HCT116 (cell line): ENCODE measurements around the gene SP100.

Source experiments
- EZH2 ChIP-seq: fragments of 200-600 bp; sonication (generic); IDR thresholded peaks from 2 replicates; pipeline ENCODE4 v1.6.1; 2017; ENCODE audit warnings: antibody characterized with exemption, mixed run types
- JUND ChIP-seq: IDR thresholded peaks from 2 replicates; pipeline ENCODE4 v1.6.1; 2012
- POLR2A ChIP-seq: IDR thresholded peaks from 2 replicates; pipeline ENCODE4 v1.7.0; 2011; ENCODE audit warnings: borderline replicate concordance; ENCODE audit not compliant: insufficient read depth, insufficient read length; ENCODE audit errors: extremely low read depth
- POLR2AphosphoS5 ChIP-seq: IDR thresholded peaks from 2 replicates; pipeline ENCODE4 v1.6.1; 2011; ENCODE audit warnings: mild to moderate bottlenecking, low read depth, low read length, moderate library complexity
- RAD21 ChIP-seq: IDR thresholded peaks from 2 replicates; pipeline ENCODE4 v1.6.1; 2012; ENCODE audit warnings: low read depth, mild to moderate bottlenecking
- SP1 ChIP-seq: IDR thresholded peaks from 2 replicates; pipeline ENCODE4 v1.6.1; 2012; ENCODE audit warnings: low read depth
- YY1 ChIP-seq: IDR thresholded peaks from 2 replicates; pipeline ENCODE4 v1.6.1; 2011; ENCODE audit warnings: low read length, low read depth, moderate library complexity, mild to moderate bottlenecking; ENCODE audit not compliant: insufficient replicate concordance; ENCODE audit errors: extremely low read depth
- TF ChIP-seq, protein P1 (sequence below), 3 experiments: fragments of 200-600 bp in 1 of 3; sonication (generic) in 1 of 3; IDR thresholded peaks in 2 of 3; conservative IDR thresholded peaks in 1 of 3; 2 replicates each; pipeline ENCODE4 v1.5.1; 2012 to 2017; ENCODE audit warnings: low read depth in 2 of 3, low read length in 2 of 3, antibody characterized with exemption in 1 of 3, borderline replicate concordance in 1 of 3, control low read depth in 1 of 3, mild to moderate bottlenecking in 1 of 3, mixed read lengths in 1 of 3, mixed run types in 1 of 3, moderate library complexity in 1 of 3; ENCODE audit not compliant: insufficient read depth in 1 of 3
- TF ChIP-seq, protein P2 (sequence below): IDR thresholded peaks from 2 replicates; pipeline ENCODE4 v1.6.1; 2012
- TF ChIP-seq, protein P3 (sequence below): IDR thresholded peaks from 2 replicates; pipeline ENCODE4 v1.6.1; 2012; ENCODE audit warnings: low read depth
- TF ChIP-seq, protein P4 (sequence below): IDR thresholded peaks from 2 replicates; pipeline ENCODE4 v1.6.1; 2012

DNA sequence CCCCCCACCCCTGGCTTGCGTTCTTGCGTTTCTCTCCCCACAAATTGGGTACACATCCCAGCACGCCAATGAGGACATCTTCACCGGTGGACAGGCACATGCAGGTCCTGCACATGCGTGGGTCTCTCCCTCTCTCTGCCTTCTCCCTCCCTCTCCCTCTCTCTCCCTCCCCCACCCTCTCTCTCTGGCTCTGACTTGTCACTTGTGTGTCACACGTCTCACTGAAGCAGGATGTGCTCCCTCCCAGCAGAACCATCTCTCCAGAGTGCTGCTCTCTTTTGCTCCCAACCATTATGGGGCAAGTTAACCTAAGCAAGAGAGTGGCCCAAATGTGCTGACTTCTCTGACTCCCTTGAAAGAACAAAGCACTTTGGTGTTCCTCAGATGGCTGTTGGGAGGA, 175.8 kb downstream of the SP100 start:
- no peak for TF ChIP-seq RAD21
- TF ChIP-seq EZH2 = no peak
- TF ChIP-seq POLR2AphosphoS5 = no peak
- TF ChIP-seq, protein P1, sequence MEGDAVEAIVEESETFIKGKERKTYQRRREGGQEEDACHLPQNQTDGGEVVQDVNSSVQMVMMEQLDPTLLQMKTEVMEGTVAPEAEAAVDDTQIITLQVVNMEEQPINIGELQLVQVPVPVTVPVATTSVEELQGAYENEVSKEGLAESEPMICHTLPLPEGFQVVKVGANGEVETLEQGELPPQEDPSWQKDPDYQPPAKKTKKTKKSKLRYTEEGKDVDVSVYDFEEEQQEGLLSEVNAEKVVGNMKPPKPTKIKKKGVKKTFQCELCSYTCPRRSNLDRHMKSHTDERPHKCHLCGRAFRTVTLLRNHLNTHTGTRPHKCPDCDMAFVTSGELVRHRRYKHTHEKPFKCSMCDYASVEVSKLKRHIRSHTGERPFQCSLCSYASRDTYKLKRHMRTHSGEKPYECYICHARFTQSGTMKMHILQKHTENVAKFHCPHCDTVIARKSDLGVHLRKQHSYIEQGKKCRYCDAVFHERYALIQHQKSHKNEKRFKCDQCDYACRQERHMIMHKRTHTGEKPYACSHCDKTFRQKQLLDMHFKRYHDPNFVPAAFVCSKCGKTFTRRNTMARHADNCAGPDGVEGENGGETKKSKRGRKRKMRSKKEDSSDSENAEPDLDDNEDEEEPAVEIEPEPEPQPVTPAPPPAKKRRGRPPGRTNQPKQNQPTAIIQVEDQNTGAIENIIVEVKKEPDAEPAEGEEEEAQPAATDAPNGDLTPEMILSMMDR (IDR thresholded peaks at IDR 0.05 in 2 of 3, conservative IDR thresholded peaks at IDR 0.05 in 1 of 3; ENCODE audit: borderline replicate concordance in 1 of 3, insufficient read depth in 1 of 3, low read depth in 2 of 3, low read length in 2 of 3) = no peak
- no peak for TF ChIP-seq JUND
- TF ChIP-seq, protein P2, sequence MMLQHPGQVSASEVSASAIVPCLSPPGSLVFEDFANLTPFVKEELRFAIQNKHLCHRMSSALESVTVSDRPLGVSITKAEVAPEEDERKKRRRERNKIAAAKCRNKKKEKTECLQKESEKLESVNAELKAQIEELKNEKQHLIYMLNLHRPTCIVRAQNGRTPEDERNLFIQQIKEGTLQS = no peak
- TF ChIP-seq POLR2A = no peak
- TF ChIP-seq, protein P3, sequence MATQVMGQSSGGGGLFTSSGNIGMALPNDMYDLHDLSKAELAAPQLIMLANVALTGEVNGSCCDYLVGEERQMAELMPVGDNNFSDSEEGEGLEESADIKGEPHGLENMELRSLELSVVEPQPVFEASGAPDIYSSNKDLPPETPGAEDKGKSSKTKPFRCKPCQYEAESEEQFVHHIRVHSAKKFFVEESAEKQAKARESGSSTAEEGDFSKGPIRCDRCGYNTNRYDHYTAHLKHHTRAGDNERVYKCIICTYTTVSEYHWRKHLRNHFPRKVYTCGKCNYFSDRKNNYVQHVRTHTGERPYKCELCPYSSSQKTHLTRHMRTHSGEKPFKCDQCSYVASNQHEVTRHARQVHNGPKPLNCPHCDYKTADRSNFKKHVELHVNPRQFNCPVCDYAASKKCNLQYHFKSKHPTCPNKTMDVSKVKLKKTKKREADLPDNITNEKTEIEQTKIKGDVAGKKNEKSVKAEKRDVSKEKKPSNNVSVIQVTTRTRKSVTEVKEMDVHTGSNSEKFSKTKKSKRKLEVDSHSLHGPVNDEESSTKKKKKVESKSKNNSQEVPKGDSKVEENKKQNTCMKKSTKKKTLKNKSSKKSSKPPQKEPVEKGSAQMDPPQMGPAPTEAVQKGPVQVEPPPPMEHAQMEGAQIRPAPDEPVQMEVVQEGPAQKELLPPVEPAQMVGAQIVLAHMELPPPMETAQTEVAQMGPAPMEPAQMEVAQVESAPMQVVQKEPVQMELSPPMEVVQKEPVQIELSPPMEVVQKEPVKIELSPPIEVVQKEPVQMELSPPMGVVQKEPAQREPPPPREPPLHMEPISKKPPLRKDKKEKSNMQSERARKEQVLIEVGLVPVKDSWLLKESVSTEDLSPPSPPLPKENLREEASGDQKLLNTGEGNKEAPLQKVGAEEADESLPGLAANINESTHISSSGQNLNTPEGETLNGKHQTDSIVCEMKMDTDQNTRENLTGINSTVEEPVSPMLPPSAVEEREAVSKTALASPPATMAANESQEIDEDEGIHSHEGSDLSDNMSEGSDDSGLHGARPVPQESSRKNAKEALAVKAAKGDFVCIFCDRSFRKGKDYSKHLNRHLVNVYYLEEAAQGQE = no peak
- no peak for TF ChIP-seq YY1
- no peak for TF ChIP-seq SP1
- TF ChIP-seq, protein P4, sequence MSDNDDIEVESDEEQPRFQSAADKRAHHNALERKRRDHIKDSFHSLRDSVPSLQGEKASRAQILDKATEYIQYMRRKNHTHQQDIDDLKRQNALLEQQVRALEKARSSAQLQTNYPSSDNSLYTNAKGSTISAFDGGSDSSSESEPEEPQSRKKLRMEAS = no peak
